IMR-90 (cell line): Measurements from ENCODE around the gene STIM1.

Source experiments
- BHLHE40 ChIP-seq: fragments of 150-350 bp; IDR thresholded peaks from 2 replicates; pipeline ENCODE4 v1.6.1; 2016; ENCODE audit warnings: mild to moderate bottlenecking, low read depth, low read length
- CEBPB ChIP-seq: IDR thresholded peaks from 2 replicates; pipeline ENCODE4 v1.6.1; 2012; ENCODE audit warnings: low read depth, low read length, improper control_type of control experiment
- CHD1 ChIP-seq: IDR thresholded peaks from 2 replicates; pipeline ENCODE4 v1.6.1; 2012; ENCODE audit warnings: low read depth, low read length, improper control_type of control experiment
- ELK1 ChIP-seq: fragments of 150-350 bp; IDR thresholded peaks from 2 replicates; pipeline ENCODE4 v1.6.1; 2016; ENCODE audit warnings: low read depth, mild to moderate bottlenecking, low read length, moderate library complexity, borderline replicate concordance
- FOS ChIP-seq: fragments of 150-350 bp; IDR thresholded peaks from 2 replicates; pipeline ENCODE4 v1.6.1; 2016; ENCODE audit warnings: low read depth, low read length
- MAFK ChIP-seq: IDR thresholded peaks from 2 replicates; pipeline ENCODE4 v1.6.1; 2012; ENCODE audit warnings: low read depth, low read length, improper control_type of control experiment
- MXI1 ChIP-seq: IDR thresholded peaks from 2 replicates; pipeline ENCODE4 v1.6.1; 2012; ENCODE audit warnings: low read depth, mild to moderate bottlenecking, low read length, moderate library complexity, borderline replicate concordance
- POLR2A ChIP-seq: IDR thresholded peaks from 2 replicates; pipeline ENCODE4 v1.6.1; 2012; ENCODE audit warnings: mild to moderate bottlenecking, low read depth, low read length
- RAD21 ChIP-seq: IDR thresholded peaks from 2 replicates; pipeline ENCODE4 v1.6.1; 2012; ENCODE audit warnings: low read length, improper control_type of control experiment
- RCOR1 ChIP-seq: IDR thresholded peaks from 2 replicates; pipeline ENCODE4 v1.6.1; 2012; ENCODE audit warnings: mild to moderate bottlenecking, low read length, improper control_type of control experiment; ENCODE audit not compliant: insufficient replicate concordance
- RFX5 ChIP-seq: IDR thresholded peaks from 2 replicates; pipeline ENCODE4 v1.8.0; 2012; ENCODE audit warnings: low read depth, mild to moderate bottlenecking, low read length, moderate library complexity
- SMC3 ChIP-seq: fragments of 150-350 bp; IDR thresholded peaks from 2 replicates; pipeline ENCODE4 v1.6.1; 2016; ENCODE audit warnings: low read depth, mild to moderate bottlenecking, antibody characterized with exemption, low read length, moderate library complexity
- USF2 ChIP-seq: fragments of 150-350 bp; IDR thresholded peaks from 2 replicates; pipeline ENCODE4 v1.6.1; 2017; ENCODE audit warnings: mild to moderate bottlenecking, antibody characterized with exemption, low read length, low read depth
- TF ChIP-seq, protein P1 (sequence below): conservative IDR thresholded peaks from 2 replicates; pipeline ENCODE4 v1.5.1; 2012; ENCODE audit warnings: mild to moderate bottlenecking, low read depth, low read length, improper control_type of control experiment

DNA sequence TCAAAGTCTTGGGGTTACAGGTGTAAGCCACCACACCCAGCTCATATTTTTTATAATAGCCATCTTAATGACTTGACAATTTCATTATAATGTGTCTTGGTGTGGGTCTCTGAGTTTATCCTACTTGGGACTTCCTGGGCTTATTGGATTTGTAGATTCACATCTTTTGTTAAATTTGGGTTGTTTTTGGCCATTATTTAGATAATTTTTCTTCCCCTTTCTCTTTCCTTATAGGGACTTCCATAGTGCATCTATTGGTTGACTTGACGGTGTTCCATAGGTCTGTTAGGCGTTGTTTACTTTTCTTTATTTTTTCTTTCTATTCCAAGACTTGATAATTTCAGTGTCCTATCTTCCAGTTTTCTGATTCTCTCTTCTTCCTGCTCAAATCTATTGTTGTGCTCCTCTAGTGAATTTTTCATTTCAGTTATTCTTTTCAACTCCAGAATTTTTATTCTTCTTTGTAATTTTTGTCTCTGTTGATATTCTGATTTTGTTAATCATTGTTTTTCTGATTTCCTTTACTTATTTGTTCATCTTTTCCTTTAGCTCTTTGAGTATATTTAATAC is 284.7 kb downstream of the STIM1 start:
- TF ChIP-seq, protein P1, sequence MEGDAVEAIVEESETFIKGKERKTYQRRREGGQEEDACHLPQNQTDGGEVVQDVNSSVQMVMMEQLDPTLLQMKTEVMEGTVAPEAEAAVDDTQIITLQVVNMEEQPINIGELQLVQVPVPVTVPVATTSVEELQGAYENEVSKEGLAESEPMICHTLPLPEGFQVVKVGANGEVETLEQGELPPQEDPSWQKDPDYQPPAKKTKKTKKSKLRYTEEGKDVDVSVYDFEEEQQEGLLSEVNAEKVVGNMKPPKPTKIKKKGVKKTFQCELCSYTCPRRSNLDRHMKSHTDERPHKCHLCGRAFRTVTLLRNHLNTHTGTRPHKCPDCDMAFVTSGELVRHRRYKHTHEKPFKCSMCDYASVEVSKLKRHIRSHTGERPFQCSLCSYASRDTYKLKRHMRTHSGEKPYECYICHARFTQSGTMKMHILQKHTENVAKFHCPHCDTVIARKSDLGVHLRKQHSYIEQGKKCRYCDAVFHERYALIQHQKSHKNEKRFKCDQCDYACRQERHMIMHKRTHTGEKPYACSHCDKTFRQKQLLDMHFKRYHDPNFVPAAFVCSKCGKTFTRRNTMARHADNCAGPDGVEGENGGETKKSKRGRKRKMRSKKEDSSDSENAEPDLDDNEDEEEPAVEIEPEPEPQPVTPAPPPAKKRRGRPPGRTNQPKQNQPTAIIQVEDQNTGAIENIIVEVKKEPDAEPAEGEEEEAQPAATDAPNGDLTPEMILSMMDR, result no peak
- TF ChIP-seq RCOR1 (no peak), RAD21 (no peak), POLR2A (no peak), CHD1 (no peak), RFX5 (no peak), MAFK (no peak), CEBPB (no peak), USF2 (no peak), ELK1 (no peak), BHLHE40 (no peak), FOS (no peak), MXI1 (no peak), SMC3 (no peak)
